Endothelial cell of umbilical vein (primary cell): ENCODE measurements around the gene FCRL2. TPM values are rescaled to one million over a fixed set of nuclear protein-coding genes. Genes with fewer than 3 reads are reported as not detected.

Experiments used
- BruUV-seq: library from RNA; stranded (reverse); fragments of 400-500 nt; replicated peaks from 2 replicates; lab custom pipeline; 2021; lab: Mats Ljungman, UMichigan
- CTCF ChIA-PET: fragments of 300-600, 350-600 bp; sonication (Branson Sonifier 250); formaldehyde crosslinking; loops from one replicate; lab custom pipeline; 2021; ENCODE audit warnings: antibody characterized with exemption, inconsistent platforms; lab: Charles Lee
- POLR2A ChIA-PET: fragments of 300-600, 350-600 bp; sonication (Branson Sonifier 250); formaldehyde crosslinking; loops from one replicate; lab custom pipeline; 2021; ENCODE audit warnings: antibody characterized with exemption, inconsistent platforms; lab: Charles Lee
- DNase-seq: peaks from one replicate; pipeline ENCODE4 v3.0.0-alpha.2; 2011; ENCODE audit warnings: low read depth, low spot score
- FAIRE-seq: peaks from 2 replicates; lab custom pipeline; 2011; peaks lifted over from hg19 to GRCh38; lab: Jason Lieb, UNC
- H2AFZ ChIP-seq: 2 replicates; pipeline ENCODE4 v1.6.0; 2012; ENCODE audit warnings: low read depth, low read length, control low read depth, inconsistent platforms
- H3K27ac ChIP-seq: 2 replicates; pipeline ENCODE4 v1.5.1; 2011; ENCODE audit warnings: low read depth, mild to moderate bottlenecking, control low read depth, low read length, moderate library complexity; ENCODE audit not compliant: insufficient read depth
- H3K27me3 ChIP-seq, 2 experiments: 2 replicates each; pipeline versions ENCODE4 v1.6.0 to v1.6.1; 2011; ENCODE audit warnings: low read length in 2 of 2, mixed read lengths in 1 of 2; ENCODE audit not compliant: control insufficient read depth in 2 of 2, insufficient read depth in 2 of 2
- H3K36me3 ChIP-seq, 2 experiments: 2 replicates in 1 of 2; 3 replicates in 1 of 2; pipeline ENCODE4 v1.5.1; 2011; ENCODE audit warnings: low read length in 2 of 2, mild to moderate bottlenecking in 1 of 2, moderate library complexity in 1 of 2; ENCODE audit not compliant: control insufficient read depth in 2 of 2, insufficient read depth in 2 of 2; ENCODE audit errors: extremely low read depth in 1 of 2
- H3K4me1 ChIP-seq: 3 replicates; pipeline ENCODE4 v1.5.1; 2011; ENCODE audit warnings: mild to moderate bottlenecking, low read length; ENCODE audit not compliant: control insufficient read depth, insufficient read depth; ENCODE audit errors: extremely low read depth
- H3K4me2 ChIP-seq: 2 replicates; pipeline ENCODE4 v1.6.1; 2011; ENCODE audit warnings: low read length, control low read depth, mixed read lengths; ENCODE audit not compliant: insufficient read depth
- H3K4me3 ChIP-seq, 3 experiments: fragments of 200-600 bp in 1 of 3; sonication (generic), shearing (Covaris generic) in 1 of 3; replicated peaks in 1 of 3; 2 replicates each; pipeline ENCODE4 v1.5.1; 2011 to 2016; ENCODE audit warnings: control low read depth in 3 of 3, low read length in 3 of 3, mild to moderate bottlenecking in 2 of 3, inconsistent platforms in 1 of 3, low read depth in 1 of 3, moderate library complexity in 1 of 3; ENCODE audit not compliant: insufficient read depth in 1 of 3
- H3K79me2 ChIP-seq: 2 replicates; pipeline ENCODE4 v1.6.0; 2012; ENCODE audit warnings: low read length, inconsistent platforms; ENCODE audit not compliant: control insufficient read depth, insufficient read depth
- H3K9ac ChIP-seq: replicated peaks from 2 replicates; pipeline ENCODE3; 2011; ENCODE audit warnings: low read length, control low read depth; ENCODE audit not compliant: insufficient read depth; ENCODE audit errors: extremely low read depth
- H3K9me1 ChIP-seq: replicated peaks from 3 replicates; pipeline ENCODE4 v1.6.0; 2011; ENCODE audit warnings: mild to moderate bottlenecking, low read length; ENCODE audit not compliant: control insufficient read depth, insufficient read depth; ENCODE audit errors: extremely low read depth
- H3K9me3 ChIP-seq: replicated peaks from 2 replicates; pipeline ENCODE4 v1.5.1; 2012; ENCODE audit warnings: low read length, inconsistent platforms; ENCODE audit not compliant: control insufficient read depth, insufficient read depth
- H4K20me1 ChIP-seq: replicated peaks from 2 replicates; pipeline ENCODE3; 2011; ENCODE audit warnings: mild to moderate bottlenecking, low read length; ENCODE audit not compliant: control insufficient read depth, insufficient read depth; ENCODE audit errors: extremely low read depth
- CTCF ChIP-seq, 2 donors: IDR thresholded peaks; 1 replicate in 1 of 2; 2 replicates in 1 of 2; pipeline ENCODE4 v1.5.1; 2011; ENCODE audit warnings: low read length in 2 of 2, mild to moderate bottlenecking in 2 of 2, moderate library complexity in 2 of 2, control low read depth in 1 of 2, inconsistent platforms in 1 of 2, low read depth in 1 of 2; ENCODE audit not compliant: insufficient read depth in 1 of 2; ENCODE audit errors: extremely low read depth in 1 of 2
- EZH2 ChIP-seq: IDR thresholded peaks from 2 replicates; pipeline ENCODE4 v1.6.1; 2012; ENCODE audit warnings: borderline replicate concordance, low read depth, mild to moderate bottlenecking, moderate library complexity, low read length, inconsistent platforms; ENCODE audit not compliant: severe bottlenecking
- FOS ChIP-seq: IDR thresholded peaks from 2 replicates; pipeline ENCODE4 v1.6.1; 2011; ENCODE audit warnings: mild to moderate bottlenecking, low read length, moderate library complexity, borderline replicate concordance; ENCODE audit not compliant: insufficient read depth
- GATA2 ChIP-seq: IDR thresholded peaks from 2 replicates; pipeline ENCODE4 v1.7.0; 2011; ENCODE audit warnings: low read depth, mild to moderate bottlenecking, moderate library complexity, mixed read lengths, low read length; ENCODE audit not compliant: insufficient read length, insufficient read depth
- JUN ChIP-seq: IDR thresholded peaks from 2 replicates; pipeline ENCODE4 v1.6.1; 2011; ENCODE audit warnings: borderline replicate concordance, low read depth; ENCODE audit not compliant: insufficient read length, insufficient read depth
- MYC ChIP-seq: IDR thresholded peaks from one replicate; pipeline ENCODE4 v1.6.1; 2011; ENCODE audit warnings: mild to moderate bottlenecking, low read depth, low read length
- POLR2A ChIP-seq: IDR thresholded peaks from 2 replicates; pipeline ENCODE4 v1.6.1; 2012; ENCODE audit warnings: low read depth, mild to moderate bottlenecking, control low read depth, low read length
- POLR2AphosphoS5 ChIP-seq: IDR thresholded peaks from 2 replicates; pipeline ENCODE4 v1.6.1; 2012; ENCODE audit warnings: low read depth, mild to moderate bottlenecking, control low read depth, low read length, moderate library complexity; ENCODE audit not compliant: insufficient read depth
- dilution Hi-C: fragments of 300-500 bp; cut with MboI; formaldehyde crosslinking; loops from one replicate; pipeline ENCODE4 v1.15.0; 2019; ENCODE audit warnings: low sequenced_read_pairs; ENCODE audit not compliant: extremely low pct_ligation_motif_present
- intact Hi-C: fragments of 100-400 bp; cut with micrococcal nuclease; formaldehyde crosslinking; loops from one replicate; pipeline ENCODE4 v1.10.0; 2022
- polyA plus RNA-seq, 4 experiments: library from polyadenylated mRNA; depleted of rRNA in 3 of 4; stranded (reverse) in 3 of 4; unstranded in 1 of 4; fragments of >200 nt; gene quantifications; 2 replicates each; pipeline versions ENCODE4 v1.2.1 to v1.2.3, GENCODE V29; 2011 to 2012; ENCODE audit warnings: missing spikeins in 1 of 4
- total RNA-seq: library from RNA; stranded (reverse); gene quantifications from 2 replicates; pipeline ENCODE4 v1.2.3, GENCODE V29; 2021
- TF ChIP-seq, protein P1 (sequence below): IDR thresholded peaks from 2 replicates; pipeline ENCODE4 v1.6.1; 2011; ENCODE audit not compliant: insufficient read depth, insufficient read length

The FCRL2 gene
- total and polyA plus RNA-seq, 2 donors (not counting 3 experiments of a cell fraction or from before 2014, with no cell fraction given), result not detected

DNA sequence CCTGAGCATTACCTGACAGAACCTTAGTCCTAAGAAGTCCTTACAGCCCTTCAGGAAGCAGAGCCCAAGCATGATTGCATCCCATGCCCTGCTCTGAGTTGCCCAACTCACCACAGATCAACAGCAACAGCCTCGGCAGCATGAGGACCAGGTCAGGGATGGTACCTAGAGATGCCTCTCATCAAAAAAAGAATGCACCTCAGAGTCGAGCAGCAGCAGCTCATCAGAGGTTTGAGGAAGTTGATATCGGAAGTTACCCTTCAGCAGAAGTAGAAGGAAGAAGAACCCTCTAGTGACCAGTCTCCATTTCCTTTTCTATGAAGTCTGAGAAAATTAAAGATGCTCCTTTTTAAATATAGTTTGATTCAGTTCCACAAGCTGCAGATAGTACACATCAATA, 43.0 kb upstream of the FCRL2 start, which contains the start of gene FCRL1:
FCRL1 (minus strand) TSS at position 225 of the 400 bp plus-strand sequence; CDS start at position 142, 83 bp downstream.
- no peak within 1 kb of the TSS for H3K27ac ChIP-seq
- no peak within 1 kb of the TSS for H3K9ac ChIP-seq
- DNase-seq, result no peak
- no peaks in the 10 kb centered on the region for H3K4me1 ChIP-seq
- H2AFZ ChIP-seq, result no peak within 1 kb of the TSS
- TF ChIP-seq JUN (no peak), POLR2A (no peak), CTCF (IDR thresholded peaks at IDR 0.05; ENCODE audit: extremely low read depth in 1 of 2, insufficient read depth in 1 of 2, low read depth in 1 of 2, low read length in 2 of 2) (no peak), EZH2 (no peak), FOS (no peak)
- TF ChIP-seq, protein P1, sequence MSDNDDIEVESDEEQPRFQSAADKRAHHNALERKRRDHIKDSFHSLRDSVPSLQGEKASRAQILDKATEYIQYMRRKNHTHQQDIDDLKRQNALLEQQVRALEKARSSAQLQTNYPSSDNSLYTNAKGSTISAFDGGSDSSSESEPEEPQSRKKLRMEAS, result no peak
- H3K79me2 ChIP-seq, result no peaks in the 10 kb centered on the region
- H3K9me1 ChIP-seq, result no peaks in the 10 kb centered on the region
- no peak within 1 kb of the TSS for H3K4me2 ChIP-seq
- ChIA-PET CTCF (no interaction called here), POLR2A (no interaction called here)
- dilution Hi-C loops, result no loop called here
- intact Hi-C loops, result no loop called here
- no peaks in the 10 kb centered on the region for H4K20me1 ChIP-seq
- no peak within 1 kb of the TSS for H3K4me3 ChIP-seq
- BruUV-seq, result no TSS peak
- FAIRE-seq, result no peak
- no peaks in the 10 kb centered on the region for H3K9me3 ChIP-seq
- no peaks in the 10 kb centered on the region for H3K27me3 ChIP-seq
- no peaks in the 10 kb centered on the region for H3K36me3 ChIP-seq

DNA sequence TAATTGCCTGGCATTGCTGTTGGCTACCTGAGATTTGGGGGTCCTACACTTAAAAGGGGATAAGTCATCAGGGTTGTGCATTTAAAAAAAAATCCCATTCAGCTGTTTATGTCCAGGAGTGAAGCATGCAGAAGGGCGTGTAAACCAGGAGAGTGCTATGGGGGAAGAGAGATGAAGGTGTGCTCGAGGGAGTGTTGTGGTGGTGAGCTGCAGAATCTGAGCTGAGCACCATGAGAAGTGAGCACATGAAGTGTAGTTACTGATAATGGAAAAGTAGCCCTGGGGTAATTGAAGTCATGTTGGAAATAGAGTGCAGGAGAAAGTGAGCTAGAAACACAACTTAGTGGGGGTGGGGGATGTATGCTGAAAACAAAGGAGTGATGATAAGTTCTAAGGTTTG, 42.3 kb upstream of the FCRL2 start:
- dilution Hi-C loops (no loop called here), intact Hi-C loops (no loop called here)
- H3K27ac ChIP-seq, result no peak overlapping the region
- TF ChIP-seq CTCF (IDR thresholded peaks at IDR 0.05; ENCODE audit: extremely low read depth in 1 of 2, insufficient read depth in 1 of 2, low read depth in 1 of 2, low read length in 2 of 2), result no peak
- no peak for TF ChIP-seq MYC
- TF ChIP-seq POLR2AphosphoS5, result no peak
- TF ChIP-seq JUN, result no peak
- TF ChIP-seq, protein P1, result no peak
- TF ChIP-seq POLR2A, result no peak
- no peak for TF ChIP-seq EZH2
- no peak for TF ChIP-seq FOS
- no peak for TF ChIP-seq GATA2
- BruUV-seq, result no TSS peak
- CTCF ChIA-PET, result no interaction called here
- no peaks in the 10 kb centered on the region for H3K4me1 ChIP-seq
- H3K9ac ChIP-seq, result no peak overlapping the region
- no peaks in the 10 kb centered on the region for H3K36me3 ChIP-seq
- no peaks in the 10 kb centered on the region for H4K20me1 ChIP-seq
- H2AFZ ChIP-seq, result no peak overlapping the region
- H3K4me2 ChIP-seq, result no peak overlapping the region
- no peaks in the 10 kb centered on the region for H3K27me3 ChIP-seq
- no peaks in the 10 kb centered on the region for H3K9me1 ChIP-seq
- FAIRE-seq, result no peak
- H3K79me2 ChIP-seq, result no peaks in the 10 kb centered on the region
- no peaks in the 10 kb centered on the region for H3K9me3 ChIP-seq
- no peak for DNase-seq
- POLR2A ChIA-PET, result no interaction called here
- no peak overlapping the region for H3K4me3 ChIP-seq
